MCF 10A (cell line): ENCODE measurements around the gene HTR6. TPM values are rescaled to one million over a fixed set of nuclear protein-coding genes. Genes with fewer than 3 reads are reported as not detected.

Source experiments
- BruUV-seq: library from RNA; stranded (reverse); fragments of 400-500 nt; replicated peaks from 2 replicates; lab custom pipeline; 2021; lab: Mats Ljungman, UMichigan
- CTCF ChIA-PET: fragments of 300-600 bp; sonication (Branson Sonifier 250); formaldehyde crosslinking; extraction: SDS; loops from one replicate; lab custom pipeline; 2021; ENCODE audit warnings: antibody characterized with exemption, inconsistent platforms; lab: Yijun Ruan, JAX
- POLR2A ChIA-PET: fragments of 300-600, 350-650 bp; sonication (Branson Sonifier 250); formaldehyde crosslinking; extraction: SDS; loops from one replicate; lab custom pipeline; 2020; ENCODE audit warnings: antibody characterized with exemption, inconsistent platforms; lab: Yijun Ruan, JAX
- DNase-seq: peaks from one replicate; pipeline ENCODE4 v3.0.0-alpha.2; 2018; ENCODE audit not compliant: unreplicated experiment
- H3K27ac Mint-ChIP-seq: one replicate; pipeline ENCODE4 v1.8.0; 2022; ENCODE audit warnings: mild to moderate bottlenecking, low read depth, mixed read lengths; ENCODE audit not compliant: unreplicated experiment
- H3K27me3 Mint-ChIP-seq: one replicate; pipeline ENCODE4 v1.8.0; 2022; ENCODE audit warnings: mixed read lengths; ENCODE audit not compliant: insufficient read depth, unreplicated experiment
- H3K36me3 Mint-ChIP-seq: one replicate; pipeline ENCODE4 v1.8.0; 2022; ENCODE audit warnings: mild to moderate bottlenecking, moderate library complexity, mixed read lengths; ENCODE audit not compliant: insufficient read depth, unreplicated experiment
- H3K4me1 Mint-ChIP-seq: one replicate; pipeline ENCODE4 v1.8.0; 2022; ENCODE audit warnings: mixed read lengths; ENCODE audit not compliant: insufficient read depth, unreplicated experiment
- H3K4me3 Mint-ChIP-seq: one replicate; pipeline ENCODE4 v1.8.0; 2022; ENCODE audit warnings: mild to moderate bottlenecking, moderate library complexity, mixed read lengths; ENCODE audit not compliant: unreplicated experiment
- H3K9me3 Mint-ChIP-seq: one replicate; pipeline ENCODE4 v1.8.0; 2022; ENCODE audit warnings: mixed read lengths; ENCODE audit not compliant: unreplicated experiment
- intact Hi-C: fragments of 100-400 bp; cut with micrococcal nuclease; formaldehyde crosslinking; loops from 2 replicates; pipeline ENCODE4 v1.14.1; 2022
- total RNA-seq: library from RNA; stranded (reverse); gene quantifications from 2 replicates; pipeline ENCODE4 v1.2.3, GENCODE V29; 2022
- TF ChIP-seq, protein P1 (sequence below): fragments of 200-600 bp; IDR thresholded peaks from one replicate; pipeline ENCODE4 v1.8.0; 2022; ENCODE audit warnings: antibody characterized with exemption, mild to moderate bottlenecking; ENCODE audit not compliant: unreplicated experiment

The HTR6 gene
- total RNA-seq, 1 experiment from 2014 or later: not detected

DNA sequence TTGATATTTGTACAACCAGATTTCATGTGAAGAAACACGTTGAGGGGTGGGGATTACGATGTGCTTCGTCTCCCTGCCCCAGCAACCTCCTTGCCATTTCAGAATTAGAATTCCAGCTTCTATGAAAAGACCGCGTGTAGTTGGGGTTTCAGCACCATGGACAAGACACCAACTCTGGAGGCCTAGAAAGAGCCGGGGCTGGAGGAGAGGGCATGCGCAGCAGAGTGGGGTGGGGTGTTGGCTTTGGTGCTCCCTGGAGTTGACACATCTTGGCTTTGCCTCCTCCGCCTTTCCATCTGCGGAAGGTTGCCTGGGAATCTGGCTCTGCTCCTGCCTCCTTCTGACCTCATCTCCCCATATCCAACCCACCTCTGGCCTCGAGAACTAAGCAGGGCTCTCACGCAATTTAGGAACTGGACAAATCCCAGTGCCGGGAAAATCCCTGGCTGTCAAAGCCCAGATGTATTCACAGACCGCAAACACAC is 11.8 kb downstream of the HTR6 start:
- ChIA-PET CTCF (interaction anchor here (0.6 to 2.6 kb wide), 4 partner anchors 14 to 421 kb away, joined by 3 to 15 read pairs (median 8); no protein-coding TSS in a partner anchor), POLR2A (no interaction called here)
- Mint-ChIP-seq H3K27ac (no peak overlapping the region), H3K27me3 (no peaks in the 10 kb centered on the region), H3K9me3 (no peaks in the 10 kb centered on the region), H3K4me3 (no peak overlapping the region), H3K4me1 (peaks cover 9% of the 10 kb centered on the region), H3K36me3 (no peaks in the 10 kb centered on the region)
- intact Hi-C loops: no loop called here
- TF ChIP-seq, protein P1, sequence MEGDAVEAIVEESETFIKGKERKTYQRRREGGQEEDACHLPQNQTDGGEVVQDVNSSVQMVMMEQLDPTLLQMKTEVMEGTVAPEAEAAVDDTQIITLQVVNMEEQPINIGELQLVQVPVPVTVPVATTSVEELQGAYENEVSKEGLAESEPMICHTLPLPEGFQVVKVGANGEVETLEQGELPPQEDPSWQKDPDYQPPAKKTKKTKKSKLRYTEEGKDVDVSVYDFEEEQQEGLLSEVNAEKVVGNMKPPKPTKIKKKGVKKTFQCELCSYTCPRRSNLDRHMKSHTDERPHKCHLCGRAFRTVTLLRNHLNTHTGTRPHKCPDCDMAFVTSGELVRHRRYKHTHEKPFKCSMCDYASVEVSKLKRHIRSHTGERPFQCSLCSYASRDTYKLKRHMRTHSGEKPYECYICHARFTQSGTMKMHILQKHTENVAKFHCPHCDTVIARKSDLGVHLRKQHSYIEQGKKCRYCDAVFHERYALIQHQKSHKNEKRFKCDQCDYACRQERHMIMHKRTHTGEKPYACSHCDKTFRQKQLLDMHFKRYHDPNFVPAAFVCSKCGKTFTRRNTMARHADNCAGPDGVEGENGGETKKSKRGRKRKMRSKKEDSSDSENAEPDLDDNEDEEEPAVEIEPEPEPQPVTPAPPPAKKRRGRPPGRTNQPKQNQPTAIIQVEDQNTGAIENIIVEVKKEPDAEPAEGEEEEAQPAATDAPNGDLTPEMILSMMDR: no peak
- peak; percentile 86 for DNase-seq
- BruUV-seq: no TSS peak

GRCh38 chr1:19678493-19678892 is 13.8 kb downstream of the HTR6 start:
- no peaks in the 10 kb centered on the region for H3K9me3 Mint-ChIP-seq
- no TSS peak for BruUV-seq
- H3K4me3 Mint-ChIP-seq: no peak overlapping the region
- peaks cover 17% of the 10 kb centered on the region for H3K4me1 Mint-ChIP-seq
- intact Hi-C loops: no loop called here
- CTCF ChIA-PET: interaction anchor here (1.5 to 2.6 kb wide), 2 partner anchors 17 to 26 kb away, joined by 6 to 15 read pairs; no protein-coding TSS in a partner anchor
- H3K27ac Mint-ChIP-seq: no peak overlapping the region
- H3K36me3 Mint-ChIP-seq: no peaks in the 10 kb centered on the region
- POLR2A ChIA-PET: interaction anchor here (0.6 to 1.1 kb wide), 2 partner anchors 270 to 426 kb away, joined by 3 read pairs; no protein-coding TSS in a partner anchor
- DNase-seq: no peak
- TF ChIP-seq, protein P1: no peak
- no peaks in the 10 kb centered on the region for H3K27me3 Mint-ChIP-seq

DNA sequence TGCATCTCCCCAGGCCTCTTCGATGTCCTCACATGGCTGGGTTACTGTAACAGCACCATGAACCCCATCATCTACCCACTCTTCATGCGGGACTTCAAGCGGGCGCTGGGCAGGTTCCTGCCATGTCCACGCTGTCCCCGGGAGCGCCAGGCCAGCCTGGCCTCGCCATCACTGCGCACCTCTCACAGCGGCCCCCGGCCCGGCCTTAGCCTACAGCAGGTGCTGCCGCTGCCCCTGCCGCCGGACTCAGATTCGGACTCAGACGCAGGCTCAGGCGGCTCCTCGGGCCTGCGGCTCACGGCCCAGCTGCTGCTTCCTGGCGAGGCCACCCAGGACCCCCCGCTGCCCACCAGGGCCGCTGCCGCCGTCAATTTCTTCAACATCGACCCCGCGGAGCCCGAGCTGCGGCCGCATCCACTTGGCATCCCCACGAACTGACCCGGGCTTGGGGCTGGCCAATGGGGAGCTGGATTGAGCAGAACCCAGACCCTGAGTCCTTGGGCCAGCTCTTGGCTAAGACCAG is 14.3 kb downstream of the HTR6 start:
- no peaks in the 10 kb centered on the region for H3K36me3 Mint-ChIP-seq
- no TSS peak for BruUV-seq
- TF ChIP-seq, protein P1: no peak
- intact Hi-C loops: no loop called here
- no peaks in the 10 kb centered on the region for H3K9me3 Mint-ChIP-seq
- H3K4me3 Mint-ChIP-seq: no peak overlapping the region
- POLR2A ChIA-PET: interaction anchor here (1.1 kb wide), 1 partner anchor 427 kb away, joined by 3 read pairs; no protein-coding TSS in a partner anchor
- H3K27ac Mint-ChIP-seq: no peak overlapping the region
- DNase-seq: no peak
- CTCF ChIA-PET: interaction anchor here (1.5 to 2.6 kb wide), 2 partner anchors 17 to 25 kb away, joined by 6 to 15 read pairs; no protein-coding TSS in a partner anchor
- peaks cover 17% of the 10 kb centered on the region for H3K4me1 Mint-ChIP-seq
- no peaks in the 10 kb centered on the region for H3K27me3 Mint-ChIP-seq

- intact Hi-C loops: no loop called here
These were observed 15.0 kb downstream of the HTR6 start for GRCh38 chr1:19679691-19680090.

More at GRCh38 chr1:19679691-19680090, 15.0 kb downstream of the HTR6 start:
- Mint-ChIP-seq H3K27me3 (no peaks in the 10 kb centered on the region), H3K4me1 (peaks cover 17% of the 10 kb centered on the region), H3K27ac (no peak overlapping the region), H3K36me3 (no peaks in the 10 kb centered on the region), H3K4me3 (no peak overlapping the region), H3K9me3 (no peaks in the 10 kb centered on the region)
- BruUV-seq: no TSS peak
- POLR2A ChIA-PET: no interaction called here
- TF ChIP-seq, protein P1: no peak
- DNase-seq: no peak
- CTCF ChIA-PET: no interaction called here
